Esophagus muscularis mucosa (tissue), 4 donors: ENCODE results near the gene TREML4.

Experiments used
- CTCF ChIP-seq, 3 experiments: fragments of 200-600 bp in 2 of 3; fragments of 450-650 bp in 1 of 3; sonication (generic) in 2 of 3; IDR thresholded peaks; one replicate each; pipeline ENCODE4 v1.5.1; 2017 to 2019; ENCODE audit warnings: antibody characterized with exemption in 3 of 3, mild to moderate bottlenecking in 2 of 3, moderate library complexity in 1 of 3
- EP300 ChIP-seq: sonication (generic); formaldehyde crosslinking; IDR thresholded peaks from one replicate; pipeline ENCODE4 v1.6.1; 2017; ENCODE audit warnings: antibody characterized with exemption
- POLR2AphosphoS5 ChIP-seq, 2 donors: sonication (generic); formaldehyde crosslinking; IDR thresholded peaks; one replicate each; pipeline ENCODE4 v1.6.1; 2017; ENCODE audit warnings: antibody characterized with exemption in 2 of 2

GRCh38 chr6:41216616-41217015 is 11.5 kb upstream of the TREML4 start:
- no peak for TF ChIP-seq CTCF (IDR thresholded peaks at IDR 0.05)
- TF ChIP-seq POLR2AphosphoS5 (IDR thresholded peaks at IDR 0.05): no peak
- no peak for TF ChIP-seq EP300
